ENCODE data around the gene CDC20. TPM values are rescaled to one million over a fixed set of nuclear protein-coding genes. Genes with fewer than 3 reads are reported as not detected.

The CDC20 gene
- total RNA-seq, 1 donor from 2014 or later: 164 TPM

GRCh38 chr1:43316738-43317520, 41.9 kb upstream of the CDC20 start:
- Mint-ChIP-seq H3K27ac (no peak overlapping the region), H3K4me1 (no peaks in the 10 kb centered on the region), H3K36me3 (no peaks in the 10 kb centered on the region), H3K4me3 (no peak overlapping the region), H3K27me3 (ENCODE audit: insufficient read depth, low read depth) (peaks cover 3% of the 10 kb centered on the region), H3K9me3 (no peaks in the 10 kb centered on the region)
- no peaks in the 10 kb centered on the region for H3K36me3 ChIP-seq
- no peaks in the 10 kb centered on the region for H3F3A ChIP-seq (ENCODE audit: low read depth)
- no peak for DNase-seq (ENCODE audit: low spot score)
- TF ChIP-seq CTCF (IDR thresholded peaks at IDR 0.05) (peak; percentile 18), EZH2 (IDR thresholded peaks at IDR 0.05) (no peak)
- no peak overlapping the region for H3K27ac ChIP-seq
- no peaks in the 10 kb centered on the region for H3K9me3 ChIP-seq (ENCODE audit: low read depth)
- no peak overlapping the region for H3K9ac ChIP-seq
- H3K27me3 ChIP-seq: no peaks in the 10 kb centered on the region
- no peak overlapping the region for H2AFZ ChIP-seq (replicated peaks)
- H3K4me2 ChIP-seq: no peak overlapping the region
- H3K4me3 ChIP-seq: no peak overlapping the region
- H3K4me1 ChIP-seq: no peaks in the 10 kb centered on the region
- no peaks in the 10 kb centered on the region for H3K79me2 ChIP-seq (ENCODE audit: low read depth)
- no peaks in the 10 kb centered on the region for H4K20me1 ChIP-seq (ENCODE audit: low read depth)

GRCh38 chr1:43317817-43318471, 40.8 kb upstream of the CDC20 start:
- Mint-ChIP-seq H3K36me3 (no peaks in the 10 kb centered on the region), H3K9me3 (no peaks in the 10 kb centered on the region), H3K4me3 (peak overlapping the region; percentile 46), H3K27ac (peak overlapping the region; percentile 57), H3K27me3 (ENCODE audit: insufficient read depth, low read depth) (peaks cover 3% of the 10 kb centered on the region), H3K4me1 (no peaks in the 10 kb centered on the region)
- H3K4me1 ChIP-seq: no peaks in the 10 kb centered on the region
- no peak overlapping the region for H3K27ac ChIP-seq
- no peaks in the 10 kb centered on the region for H3K9me3 ChIP-seq (ENCODE audit: low read depth)
- H3K9ac ChIP-seq: no peak overlapping the region
- H3K36me3 ChIP-seq: no peaks in the 10 kb centered on the region
- no peak overlapping the region for H3K4me3 ChIP-seq
- H3F3A ChIP-seq (ENCODE audit: low read depth): no peaks in the 10 kb centered on the region
- no peak overlapping the region for H3K4me2 ChIP-seq
- H2AFZ ChIP-seq (replicated peaks): no peak overlapping the region
- H4K20me1 ChIP-seq (ENCODE audit: low read depth): no peaks in the 10 kb centered on the region
- no peak for DNase-seq (ENCODE audit: low spot score)
- H3K27me3 ChIP-seq: no peaks in the 10 kb centered on the region
- H3K79me2 ChIP-seq (ENCODE audit: low read depth): no peaks in the 10 kb centered on the region
- TF ChIP-seq CTCF (IDR thresholded peaks at IDR 0.05) (no peak), EZH2 (IDR thresholded peaks at IDR 0.05) (no peak), EZH2phosphoT487 (IDR thresholded peaks at IDR 0.05) (no peak)

GRCh38 chr1:43318831-43319230, 40.0 kb upstream of the CDC20 start:
- H2AFZ ChIP-seq (replicated peaks): no peak overlapping the region
- H3F3A ChIP-seq (ENCODE audit: low read depth): no peaks in the 10 kb centered on the region
- H3K36me3 ChIP-seq: no peaks in the 10 kb centered on the region
- TF ChIP-seq EZH2phosphoT487 (IDR thresholded peaks at IDR 0.05) (no peak), EZH2 (IDR thresholded peaks at IDR 0.05) (no peak)
- Mint-ChIP-seq H3K4me1 (no peaks in the 10 kb centered on the region), H3K4me3 (no peak overlapping the region), H3K9me3 (no peaks in the 10 kb centered on the region), H3K36me3 (no peaks in the 10 kb centered on the region), H3K27me3 (ENCODE audit: insufficient read depth, low read depth) (peaks cover 3% of the 10 kb centered on the region), H3K27ac (no peak overlapping the region)
- DNase-seq (ENCODE audit: low spot score): no peak
- no peaks in the 10 kb centered on the region for H4K20me1 ChIP-seq (ENCODE audit: low read depth)
- no peaks in the 10 kb centered on the region for H3K9me3 ChIP-seq (ENCODE audit: low read depth)
- no peak overlapping the region for H3K27ac ChIP-seq
- no peak overlapping the region for H3K9ac ChIP-seq
- no peaks in the 10 kb centered on the region for H3K4me1 ChIP-seq
- no peaks in the 10 kb centered on the region for H3K79me2 ChIP-seq (ENCODE audit: low read depth)
- no peaks in the 10 kb centered on the region for H3K27me3 ChIP-seq
- no peak overlapping the region for H3K4me3 ChIP-seq
- no peak overlapping the region for H3K4me2 ChIP-seq

GRCh38 chr1:43319288-43319687, 39.5 kb upstream of the CDC20 start:
- Histone ChIP-seq H3K4me1 (no peaks in the 10 kb centered on the region), H3K36me3 (no peaks in the 10 kb centered on the region), H3K9me3 (ENCODE audit: low read depth) (no peaks in the 10 kb centered on the region), H3F3A (ENCODE audit: low read depth) (no peaks in the 10 kb centered on the region), H4K20me1 (ENCODE audit: low read depth) (no peaks in the 10 kb centered on the region), H2AFZ (replicated peaks) (no peak overlapping the region), H3K4me3 (no peak overlapping the region), H3K4me2 (no peak overlapping the region), H3K27me3 (no peaks in the 10 kb centered on the region), H3K27ac (no peak overlapping the region), H3K79me2 (ENCODE audit: low read depth) (no peaks in the 10 kb centered on the region), H3K9ac (no peak overlapping the region)
- no peak overlapping the region for H3K4me3 Mint-ChIP-seq
- peak overlapping the region; percentile 9 for H3K27ac Mint-ChIP-seq
- peaks cover 3% of the 10 kb centered on the region for H3K27me3 Mint-ChIP-seq (ENCODE audit: insufficient read depth, low read depth)
- no peak for DNase-seq (ENCODE audit: low spot score)
- H3K4me1 Mint-ChIP-seq: no peaks in the 10 kb centered on the region
- no peaks in the 10 kb centered on the region for H3K9me3 Mint-ChIP-seq
- H3K36me3 Mint-ChIP-seq: no peaks in the 10 kb centered on the region
- TF ChIP-seq EZH2phosphoT487 (IDR thresholded peaks at IDR 0.05) (no peak), CTCF (IDR thresholded peaks at IDR 0.05) (no peak), EZH2 (IDR thresholded peaks at IDR 0.05) (no peak)
